GM04504 (cell line): ENCODE data around the gene OR8D2.
"Not testable (repeated sequence)": the region's sequence is repeated elsewhere in the genome, so short reads cannot be mapped to it uniquely, and the experiment has no call there.

ENCODE experiments used
- DNase-seq: peaks from one replicate; pipeline ENCODE4 v3.0.0-alpha.2; 2012; ENCODE audit warnings: low read depth

The OR8D2 gene

GRCh38 chr11:124285610-124286344, 34.2 kb downstream of the OR8D2 start:
- DNase-seq: no peak

- DNase-seq: no peak
These were observed 41.7 kb downstream of the OR8D2 start for GRCh38 chr11:124278261-124278660.

- DNase-seq: no peak
These were observed 42.2 kb downstream of the OR8D2 start for GRCh38 chr11:124277804-124278203.

- no peak for DNase-seq
These were observed 42.8 kb downstream of the OR8D2 start for GRCh38 chr11:124277207-124277606.

GRCh38 chr11:124276081-124276480, 43.9 kb downstream of the OR8D2 start:
- no peak for DNase-seq

- no peak for DNase-seq
These were observed 46.0 kb downstream of the OR8D2 start for GRCh38 chr11:124274000-124274399.

GRCh38 chr11:124270886-124271285, 49.1 kb downstream of the OR8D2 start:
- not testable (repeated sequence) for DNase-seq
